ENCODE data around the gene ZNF699. TPM values are rescaled to one million over a fixed set of nuclear protein-coding genes. Genes with fewer than 3 reads are reported as not detected.

Gene ZNF699
- total and polyA plus RNA-seq, 2 experiments from 2014 or later: 3.0 to 11.8 TPM

GRCh38 chr19:9323919-9324583 lies 14.4 kb upstream of the ZNF699 start, which contains the start of gene ZNF559 (continued):
- TF ChIP-seq ZNF462 (CRISPR knock-in tag; IDR thresholded peaks at IDR 0.05): no peak
- TF ChIP-seq EZH2 (IDR thresholded peaks at IDR 0.05; ENCODE audit: low read depth, unreplicated experiment): no peak
- TF ChIP-seq ZNF114 (CRISPR knock-in tag; IDR thresholded peaks at IDR 0.05): no peak

- Histone ChIP-seq H2AFZ (no peak overlapping the region), H3K27ac (ENCODE audit: low read depth) (peak overlapping the region; percentile 70), H3K27me3 (ENCODE audit: insufficient read depth) (no peaks in the 10 kb centered on the region), H3K79me2 (replicated peaks; ENCODE audit: insufficient read depth) (peaks cover 41% of the 10 kb centered on the region), H3K4me3 (peak overlapping the region; percentile 89), H4K20me1 (replicated peaks; ENCODE audit: insufficient read depth) (no peaks in the 10 kb centered on the region), H3K9me2 (ENCODE audit: insufficient read depth) (no peaks in the 10 kb centered on the region), H3F3A (replicated peaks; ENCODE audit: low read depth) (no peaks in the 10 kb centered on the region; the same call in 1 of the 2 replicates), H3K4me2 (peak overlapping the region; percentile 51), H3K4me1 (ENCODE audit: insufficient read depth) (peaks cover 6% of the 10 kb centered on the region; the same call in 1 of the 2 replicates), H3K36me3 (ENCODE audit: insufficient read depth) (peaks cover 6% of the 10 kb centered on the region)
- H3K27ac Mint-ChIP-seq: peak overlapping the region; percentile 84; the same call in 1 of the 2 replicates
- H3K9me3 Mint-ChIP-seq: peaks cover 75% of the 10 kb centered on the region
- H3K4me3 Mint-ChIP-seq: peak overlapping the region; percentile 86
- ATAC-seq (peak; percentile 64), DNase-seq (ENCODE audit: low spot score) (peak; percentile 84)
- peaks cover 64% of the 10 kb centered on the region for H3K36me3 Mint-ChIP-seq (ENCODE audit: low read depth)
- no peaks in the 10 kb centered on the region for H3K4me1 Mint-ChIP-seq
- peaks cover 17% of the 10 kb centered on the region for H3K27me3 Mint-ChIP-seq (ENCODE audit: insufficient read depth, low read depth, poor library complexity)
- no peak for TF ChIP-seq EZH2 (IDR thresholded peaks at IDR 0.05; ENCODE audit: low read depth, unreplicated experiment)
- no peak for TF ChIP-seq CTCF (conservative IDR thresholded peaks at IDR 0.05; ENCODE audit: low read depth in 2 of 2)
- TF ChIP-seq REST (IDR thresholded peaks at IDR 0.05; ENCODE audit: unreplicated experiment): no peak
Observed at GRCh38 chr19:9323557-9323918, 13.9 kb upstream of the ZNF699 start.
